K562 (cell line): ENCODE results near the gene HYAL1. TPM values are rescaled to one million over a fixed set of nuclear protein-coding genes. Genes with fewer than 3 reads are reported as not detected.

Experiments
- BRF1 ChIP-seq: IDR thresholded peaks from 3 replicates; pipeline ENCODE4 v1.6.1; 2011; ENCODE audit warnings: borderline replicate concordance, mild to moderate bottlenecking; ENCODE audit not compliant: insufficient read length; ENCODE audit errors: extremely low read depth
- CBX8 ChIP-seq: fragments of 200-600 bp; sonication (generic); IDR thresholded peaks from 2 replicates; pipeline ENCODE4 v1.6.1; 2012; ENCODE audit warnings: borderline replicate concordance, mixed run types, low read depth, mild to moderate bottlenecking, moderate library complexity, mixed read lengths, low read length, control low read depth, inconsistent platforms; ENCODE audit not compliant: poor library complexity, severe bottlenecking; ENCODE audit errors: extremely low read depth
- JUN ChIP-seq, 2 experiments: sonication (generic) in 1 of 2; formaldehyde crosslinking in 1 of 2; IDR thresholded peaks; 2 replicates each; pipeline versions ENCODE4 v1.6.1 to v1.8.0; 2012 to 2022; ENCODE audit warnings: borderline replicate concordance in 2 of 2, mild to moderate bottlenecking in 2 of 2, improper control_type of control experiment in 1 of 2, low read depth in 1 of 2, low read length in 1 of 2, missing genetic modification reagents in 1 of 2
- JUND ChIP-seq, 2 experiments: IDR thresholded peaks; 2 replicates in 1 of 2; 3 replicates in 1 of 2; pipeline ENCODE4 v1.6.1; 2011; ENCODE audit warnings: borderline replicate concordance in 2 of 2, low read depth in 2 of 2, low read length in 2 of 2, improper control_type of control experiment in 1 of 2, missing biosample characterization in 1 of 2, missing genetic modification characterization in 1 of 2, missing genetic modification reagents in 1 of 2
- KLF13 ChIP-seq: fragments of 450-650 bp; IDR thresholded peaks from 2 replicates; pipeline ENCODE4 v1.6.1; 2016; ENCODE audit warnings: missing genetic modification characterization, low read depth, mild to moderate bottlenecking, missing compliant biosample characterization, moderate library complexity, borderline replicate concordance
- MCM5 ChIP-seq: fragments of 450-650 bp; IDR thresholded peaks from 2 replicates; pipeline ENCODE4 v1.6.1; 2016; ENCODE audit warnings: low read depth
- NRF1 ChIP-seq, 2 experiments: fragments of 450-650 bp; IDR thresholded peaks in 1 of 2; conservative IDR thresholded peaks in 1 of 2; 2 replicates each; pipeline ENCODE4 v1.6.1; 2014; ENCODE audit warnings: mild to moderate bottlenecking in 2 of 2
- PCBP1 ChIP-seq: fragments of 200-400 bp; formaldehyde crosslinking; IDR thresholded peaks from 2 replicates; pipeline ENCODE4 v1.6.1; 2018; ENCODE audit warnings: mild to moderate bottlenecking, low read depth, low read length; ENCODE audit not compliant: poor library complexity, severe bottlenecking
- PYGO2 ChIP-seq: fragments of 450-650 bp; IDR thresholded peaks from 2 replicates; pipeline ENCODE4 v1.6.1; 2016; ENCODE audit warnings: mild to moderate bottlenecking, missing genetic modification characterization, moderate library complexity, missing compliant biosample characterization
- RBBP5 ChIP-seq: fragments of 200-600 bp; sonication (generic); IDR thresholded peaks from 2 replicates; pipeline ENCODE4 v1.6.1; 2012; ENCODE audit warnings: borderline replicate concordance, mild to moderate bottlenecking, low read length, control low read depth, inconsistent platforms; ENCODE audit not compliant: insufficient read depth, poor library complexity, severe bottlenecking
- RUNX1 ChIP-seq: sonication (generic); IDR thresholded peaks from 2 replicates; pipeline ENCODE4 v1.6.1; 2016; ENCODE audit warnings: antibody characterized with exemption, low read depth
- SMARCA5 ChIP-seq: fragments of 450-650 bp; IDR thresholded peaks from 2 replicates; pipeline ENCODE4 v1.6.1; 2016
- STAT5A ChIP-seq: IDR thresholded peaks from 2 replicates; pipeline ENCODE4 v1.6.1; 2012; ENCODE audit warnings: low read length, inconsistent platforms, borderline replicate concordance
- STAT6 ChIP-seq: sonication (generic); formaldehyde crosslinking; IDR thresholded peaks from 2 replicates; pipeline ENCODE4 v1.8.1; 2023; ENCODE audit warnings: mild to moderate bottlenecking, missing genetic modification reagents
- TAL1 ChIP-seq: fragments of 450-650 bp; IDR thresholded peaks from 2 replicates; pipeline ENCODE4 v1.6.1; 2016; ENCODE audit warnings: mild to moderate bottlenecking
- TCF7L2 ChIP-seq: fragments of 150-350 bp; IDR thresholded peaks from 2 replicates; pipeline ENCODE4 v1.6.1; 2016; ENCODE audit warnings: low read depth, mild to moderate bottlenecking, low read length, moderate library complexity
- TEAD4 ChIP-seq, 2 experiments: sonication (generic) in 1 of 2; formaldehyde crosslinking in 1 of 2; IDR thresholded peaks; 2 replicates each; pipeline versions ENCODE4 v1.6.1 to v1.8.0; 2012 to 2022; ENCODE audit warnings: borderline replicate concordance in 1 of 2, inconsistent platforms in 1 of 2, low read length in 1 of 2, mild to moderate bottlenecking in 1 of 2, missing genetic modification reagents in 1 of 2
- TGIF2 ChIP-seq: sonication (generic); formaldehyde crosslinking; IDR thresholded peaks from 2 replicates; pipeline ENCODE4 v1.8.1; 2022; ENCODE audit warnings: mild to moderate bottlenecking, missing genetic modification reagents, moderate library complexity
- TSC22D4 ChIP-seq: fragments of 450-650 bp; IDR thresholded peaks from 2 replicates; pipeline ENCODE4 v1.6.1; 2016; ENCODE audit warnings: missing genetic modification characterization, missing biosample characterization, control low read depth
- ZNF609 ChIP-seq: sonication (generic); formaldehyde crosslinking; IDR thresholded peaks from 2 replicates; pipeline ENCODE4 v1.8.1; 2023; ENCODE audit warnings: missing genetic modification reagents, mild to moderate bottlenecking, borderline replicate concordance
- polyA plus RNA-seq, 8 experiments: library from polyadenylated mRNA; depleted of rRNA in 4 of 8; stranded (reverse) in 5 of 8; unstranded in 3 of 8; fragments of >200 nt; fragmentation: Nextera tagmentation in 2 of 8; fragmentation: Illumina TruSeq in 1 of 8; extraction: Ambion mirVana in 2 of 8; extraction: Trizol in 1 of 8; gene quantifications; 2 replicates each; pipeline versions ENCODE4 v1.2.1 to v1.2.3, GENCODE V29; 2011 to 2014; ENCODE audit warnings: inconsistent platforms in 1 of 8, missing spikeins in 1 of 8
- total RNA-seq, 7 experiments: library from RNA; depleted of rRNA in 6 of 7; stranded (reverse); fragments of >200 nt in 6 of 7; fragmentation: Illumina TruSeq in 2 of 7; extraction: Trizol in 2 of 7; gene quantifications; 2 replicates each; pipeline versions ENCODE4 v1.2.1 to v1.2.3, GENCODE V29; 2011 to 2021; ENCODE audit warnings: low replicate concordance in 1 of 7

Gene HYAL1
- total and polyA plus RNA-seq, 9 of the 15 experiments (the other 6 are each of a cell fraction or from before 2014, with no cell fraction given), result 1.4 to 8.5 (median 4.7) TPM

GRCh38 chr3:50251220-50251619 is 52.2 kb downstream of the HYAL1 start (continued):
- TF ChIP-seq MCM5 (no peak), TAL1 (peak; percentile 26; the same call in 1 of the 2 replicates), ZNF609 (CRISPR knock-in tag) (no peak), SMARCA5 (0 out of 2 replicates have a peak, but pooled peaks have one; percentile 21), JUN (IDR thresholded peaks at IDR 0.05; ENCODE audit: borderline replicate concordance, low read depth, low read length) (no peak), JUN (CRISPR knock-in tag; IDR thresholded peaks at IDR 0.05; ENCODE audit: borderline replicate concordance) (no peak), RUNX1 (no peak), TEAD4 (IDR thresholded peaks at IDR 0.05; ENCODE audit: low read length) (peak; percentile 62), TEAD4 (CRISPR knock-in tag; IDR thresholded peaks at IDR 0.05; ENCODE audit: borderline replicate concordance) (no peak), JUND (IDR thresholded peaks at IDR 0.05; ENCODE audit: borderline replicate concordance, low read depth, low read length) (no peak), JUND (tag; IDR thresholded peaks at IDR 0.05; ENCODE audit: borderline replicate concordance, low read depth, low read length) (no peak), CBX8 (no peak), BRF1 (no peak), KLF13 (tag) (no peak), TCF7L2 (no peak), STAT6 (CRISPR knock-in tag) (no peak), RBBP5 (no peak), PYGO2 (tag) (no peak), NRF1 (conservative IDR thresholded peaks at IDR 0.05 in 1 of 2, IDR thresholded peaks at IDR 0.05 in 1 of 2) (no peak), TGIF2 (no peak), PCBP1 (no peak), TSC22D4 (tag) (no peak), STAT5A (no peak)
